ENCODE measurements around the gene KCNIP2. TPM values are rescaled to one million over a fixed set of nuclear protein-coding genes. Genes with fewer than 3 reads are reported as not detected.
A peak's percentile ranks its signal among the peaks of the same experiment; 100 is the strongest.

KCNIP2 gene
- total RNA-seq, 1 donor from 2014 or later, result 3.0 TPM

DNA sequence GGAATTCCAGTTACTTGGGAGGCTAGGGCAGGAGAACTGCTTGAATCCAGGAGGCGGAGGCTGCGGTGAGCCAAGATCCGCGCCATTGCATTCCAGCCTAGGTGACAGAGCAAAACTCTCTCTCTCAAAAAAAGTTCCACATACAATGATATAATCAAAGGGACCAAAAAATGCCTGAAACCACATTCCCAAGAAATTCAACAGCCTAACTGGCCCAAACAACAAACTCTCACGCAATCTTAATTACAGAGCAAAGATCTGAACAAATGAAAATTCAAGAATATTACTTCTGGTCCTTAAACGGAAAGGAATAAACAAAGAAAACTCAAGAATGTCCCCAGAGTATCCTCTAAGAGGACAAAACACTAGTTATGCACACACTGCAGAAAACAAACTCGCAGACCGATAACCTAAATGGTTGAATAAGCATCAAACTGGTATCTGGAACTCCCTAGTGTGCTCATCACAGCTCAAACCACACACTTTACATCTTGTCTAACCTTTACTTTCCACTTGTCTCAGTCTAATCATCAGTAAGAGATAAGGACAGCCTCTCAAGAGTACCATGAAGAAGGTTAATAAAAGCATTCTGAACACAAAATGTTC is 29.0 kb downstream of the KCNIP2 start:
- Histone ChIP-seq H3K4me3 (peak overlapping the region; percentile 100), H3K27me3 (no peaks in the 10 kb centered on the region), H3K27ac (no peak overlapping the region), H3K36me3 (peaks cover 39% of the 10 kb centered on the region), H3K4me1 (peaks cover 35% of the 10 kb centered on the region), H3K9me3 (no peaks in the 10 kb centered on the region)
- ATAC-seq (no peak), DNase-seq (peak; percentile 29)
- intact Hi-C loops (cut with DNase I), result no loop called here
- TF ChIP-seq, protein P1, sequence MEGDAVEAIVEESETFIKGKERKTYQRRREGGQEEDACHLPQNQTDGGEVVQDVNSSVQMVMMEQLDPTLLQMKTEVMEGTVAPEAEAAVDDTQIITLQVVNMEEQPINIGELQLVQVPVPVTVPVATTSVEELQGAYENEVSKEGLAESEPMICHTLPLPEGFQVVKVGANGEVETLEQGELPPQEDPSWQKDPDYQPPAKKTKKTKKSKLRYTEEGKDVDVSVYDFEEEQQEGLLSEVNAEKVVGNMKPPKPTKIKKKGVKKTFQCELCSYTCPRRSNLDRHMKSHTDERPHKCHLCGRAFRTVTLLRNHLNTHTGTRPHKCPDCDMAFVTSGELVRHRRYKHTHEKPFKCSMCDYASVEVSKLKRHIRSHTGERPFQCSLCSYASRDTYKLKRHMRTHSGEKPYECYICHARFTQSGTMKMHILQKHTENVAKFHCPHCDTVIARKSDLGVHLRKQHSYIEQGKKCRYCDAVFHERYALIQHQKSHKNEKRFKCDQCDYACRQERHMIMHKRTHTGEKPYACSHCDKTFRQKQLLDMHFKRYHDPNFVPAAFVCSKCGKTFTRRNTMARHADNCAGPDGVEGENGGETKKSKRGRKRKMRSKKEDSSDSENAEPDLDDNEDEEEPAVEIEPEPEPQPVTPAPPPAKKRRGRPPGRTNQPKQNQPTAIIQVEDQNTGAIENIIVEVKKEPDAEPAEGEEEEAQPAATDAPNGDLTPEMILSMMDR (IDR thresholded peaks at IDR 0.05), result no peak

DNA sequence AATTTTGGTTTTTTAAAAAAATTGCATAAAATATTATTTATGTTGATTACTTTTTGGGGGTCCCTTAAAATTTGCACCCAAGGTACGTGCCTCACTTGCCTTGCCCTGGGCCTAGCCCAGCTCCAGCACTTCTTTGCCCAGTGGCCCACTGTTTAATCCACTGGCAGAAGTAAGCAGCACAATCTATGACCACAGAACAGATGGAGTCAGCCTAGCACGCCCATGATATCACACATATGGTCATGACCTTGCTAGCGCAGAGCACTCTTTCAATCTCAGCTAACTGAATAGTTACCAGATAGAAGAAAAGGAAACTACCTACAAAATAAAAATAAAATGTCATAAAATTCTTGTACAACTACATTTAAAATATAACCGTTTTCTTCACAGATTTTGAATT is 31.0 kb downstream of the KCNIP2 start:
- no peak for DNase-seq
- ATAC-seq, result no peak
- no peak overlapping the region for H3K27ac ChIP-seq
- H3K4me3 ChIP-seq, result no peak overlapping the region
- peaks cover 59% of the 10 kb centered on the region for H3K36me3 ChIP-seq
- H3K4me1 ChIP-seq, result peaks cover 26% of the 10 kb centered on the region
- H3K27me3 ChIP-seq, result no peaks in the 10 kb centered on the region
- TF ChIP-seq, protein P1 (IDR thresholded peaks at IDR 0.05), result no peak
- no peaks in the 10 kb centered on the region for H3K9me3 ChIP-seq
- intact Hi-C loops (cut with DNase I), result no loop called here

DNA sequence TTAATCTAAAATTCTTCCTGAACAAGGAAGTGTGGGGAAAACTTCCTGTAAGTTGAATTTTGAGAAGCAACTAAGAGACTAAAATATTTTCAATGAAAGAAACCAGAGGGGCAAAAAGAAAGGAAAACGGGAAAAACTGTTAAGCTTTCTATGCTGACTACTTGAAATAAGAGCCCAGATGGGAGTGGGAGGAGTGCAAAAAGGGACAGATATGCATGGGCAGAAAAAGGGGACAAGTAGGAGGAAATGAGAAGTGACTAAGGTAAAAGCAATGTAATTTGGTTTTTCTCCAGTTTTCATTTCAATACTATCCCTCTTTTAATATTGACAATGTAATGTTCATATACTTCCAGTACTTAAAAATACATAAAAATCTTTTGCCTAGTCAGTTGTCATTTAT is 36.4 kb downstream of the KCNIP2 start:
- H3K27ac ChIP-seq, result no peak overlapping the region
- intact Hi-C loops (cut with DNase I), result no loop called here
- TF ChIP-seq, protein P1 (IDR thresholded peaks at IDR 0.05), result no peak
- DNase-seq (no peak), ATAC-seq (no peak)
- no peaks in the 10 kb centered on the region for H3K4me1 ChIP-seq
- no peak overlapping the region for H3K4me3 ChIP-seq
- H3K36me3 ChIP-seq, result peaks cover 99% of the 10 kb centered on the region
- H3K27me3 ChIP-seq, result no peaks in the 10 kb centered on the region
- no peaks in the 10 kb centered on the region for H3K9me3 ChIP-seq

DNA sequence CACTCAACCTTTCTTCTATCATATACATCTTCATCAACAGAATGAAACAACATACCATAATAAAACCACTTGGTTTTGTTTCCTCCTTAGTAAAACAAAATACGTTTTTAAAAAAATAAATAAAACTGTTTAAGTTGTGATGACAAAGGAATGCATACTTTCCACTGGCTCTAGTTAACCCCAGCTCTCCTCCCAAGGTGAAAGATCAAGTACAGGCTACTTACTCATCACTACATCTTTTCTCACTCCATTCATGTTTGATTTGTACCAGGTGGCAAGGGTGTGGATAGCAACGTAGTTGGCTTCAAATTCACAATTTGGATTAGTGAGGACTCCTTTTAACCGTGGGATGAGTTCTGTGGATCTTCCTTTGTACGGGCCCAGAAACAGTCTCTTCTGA is 40.1 kb downstream of the KCNIP2 start:
- no peaks in the 10 kb centered on the region for H3K4me1 ChIP-seq
- TF ChIP-seq, protein P1 (IDR thresholded peaks at IDR 0.05), result no peak
- no peaks in the 10 kb centered on the region for H3K9me3 ChIP-seq
- H3K36me3 ChIP-seq, result peaks cover 99% of the 10 kb centered on the region
- ATAC-seq (no peak), DNase-seq (no peak)
- H3K27me3 ChIP-seq, result no peaks in the 10 kb centered on the region
- intact Hi-C loops (cut with DNase I), result no loop called here
- H3K27ac ChIP-seq, result no peak overlapping the region
- no peak overlapping the region for H3K4me3 ChIP-seq

DNA sequence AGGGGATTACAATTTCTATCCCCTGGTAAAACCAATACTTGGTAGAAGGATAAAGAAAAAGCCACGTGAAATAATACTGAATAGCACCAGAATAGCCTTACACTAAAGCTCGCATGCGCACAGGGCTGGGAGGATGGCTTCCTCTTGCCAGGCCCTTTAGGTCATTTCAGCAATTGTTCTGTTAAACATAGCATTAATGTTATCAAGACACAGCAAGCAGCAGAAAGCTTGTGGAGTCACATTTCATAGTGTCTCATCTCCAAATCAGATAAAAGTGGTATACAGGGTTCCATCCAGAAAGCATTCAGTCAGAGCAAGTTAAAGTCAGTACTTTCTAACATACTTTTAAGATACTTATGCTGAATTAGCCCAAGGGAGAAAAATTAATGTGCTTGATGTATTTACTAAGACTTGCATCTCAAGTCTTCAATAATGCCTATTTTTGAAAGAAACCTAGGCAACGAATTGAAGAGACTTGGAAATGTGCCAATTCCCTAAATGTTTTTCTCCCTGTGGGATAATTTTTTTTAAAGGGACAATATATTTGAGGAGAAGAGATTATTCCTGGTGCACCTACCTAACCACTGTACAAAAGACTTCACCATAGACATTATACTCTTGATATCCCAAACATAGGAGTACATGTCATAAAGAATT is 46.1 kb downstream of the KCNIP2 start:
- TF ChIP-seq, protein P1 (IDR thresholded peaks at IDR 0.05), result no peak
- H3K4me3 ChIP-seq, result no peak overlapping the region
- intact Hi-C loops (cut with DNase I), result no loop called here
- H3K27me3 ChIP-seq, result no peaks in the 10 kb centered on the region
- no peaks in the 10 kb centered on the region for H3K9me3 ChIP-seq
- no peaks in the 10 kb centered on the region for H3K4me1 ChIP-seq
- DNase-seq (no peak), ATAC-seq (no peak)
- H3K27ac ChIP-seq, result no peak overlapping the region
- H3K36me3 ChIP-seq, result peaks cover 100% of the 10 kb centered on the region
